GM23338 (cell line): Measurements from ENCODE around the gene COL15A1. TPM values are rescaled to one million over a fixed set of nuclear protein-coding genes. Genes with fewer than 3 reads are reported as not detected.

Experiments used
- ATAC-seq: fragments of 200-7000 bp; cut with Tn5 transposase; 3 replicates; pipeline ENCODE4 v1.9.1; 2020
- DNase-seq: peaks from one replicate; pipeline ENCODE4 v3.0.0-alpha.2; 2015; ENCODE audit warnings: low spot score
- H2AFZ ChIP-seq: fragments of 200-600 bp; sonication (generic); 2 replicates; pipeline ENCODE4 v1.8.0; 2016; ENCODE audit warnings: antibody characterized with exemption, mild to moderate bottlenecking, moderate library complexity
- H3F3A ChIP-seq: fragments of 200-600 bp; sonication (generic); replicated peaks from 2 replicates; pipeline ENCODE4 v1.8.0; 2017; ENCODE audit warnings: antibody characterized with exemption, mixed run types, low read depth
- H3K27ac ChIP-seq: fragments of 200-600 bp; sonication (generic); 2 replicates; pipeline ENCODE4 v1.6.1; 2016; ENCODE audit warnings: low read depth
- H3K27me3 ChIP-seq: fragments of 200-600 bp; sonication (generic); 2 replicates; pipeline ENCODE4 v1.8.0; 2016; ENCODE audit warnings: mild to moderate bottlenecking, mixed run types, moderate library complexity; ENCODE audit not compliant: insufficient read depth
- H3K36me3 ChIP-seq: fragments of 200-600 bp; sonication (generic); 2 replicates; pipeline ENCODE4 v1.8.0; 2016; ENCODE audit warnings: mild to moderate bottlenecking; ENCODE audit not compliant: insufficient read depth
- H3K4me1 ChIP-seq: fragments of 200-600 bp; sonication (generic); 2 replicates; pipeline ENCODE4 v1.8.0; 2016; ENCODE audit warnings: mild to moderate bottlenecking, moderate library complexity; ENCODE audit not compliant: insufficient read depth
- H3K4me2 ChIP-seq: fragments of 200-600 bp; sonication (generic); 2 replicates; pipeline ENCODE4 v1.7.1; 2017; ENCODE audit warnings: mixed run types
- H3K4me3 ChIP-seq: fragments of 200-600 bp; sonication (generic); 2 replicates; pipeline ENCODE4 v1.6.1; 2016; ENCODE audit warnings: mixed run types
- H3K79me2 ChIP-seq: fragments of 200-600 bp; sonication (generic); replicated peaks from 2 replicates; pipeline ENCODE4 v1.8.0; 2017; ENCODE audit warnings: mild to moderate bottlenecking; ENCODE audit not compliant: insufficient read depth
- H3K9me2 ChIP-seq: fragments of 200-600 bp; sonication (generic); 2 replicates; pipeline ENCODE4 v1.8.0; 2017; ENCODE audit not compliant: insufficient read depth
- H4K20me1 ChIP-seq: fragments of 200-600 bp; sonication (generic); replicated peaks from 2 replicates; pipeline ENCODE4 v1.8.0; 2017; ENCODE audit warnings: mild to moderate bottlenecking; ENCODE audit not compliant: insufficient read depth
- H3K27ac Mint-ChIP-seq: 2 replicates; pipeline ENCODE4 v1.8.0; 2020; ENCODE audit warnings: inconsistent platforms, mild to moderate bottlenecking, moderate library complexity, mixed read lengths
- H3K27me3 Mint-ChIP-seq: 3 replicates; pipeline ENCODE4 v1.8.0; 2022; ENCODE audit warnings: low read depth, mild to moderate bottlenecking, moderate library complexity, mixed read lengths, inconsistent platforms; ENCODE audit not compliant: insufficient read depth, poor library complexity
- H3K36me3 Mint-ChIP-seq: 3 replicates; pipeline ENCODE4 v1.8.0; 2021; ENCODE audit warnings: low read depth, mild to moderate bottlenecking, inconsistent platforms, moderate library complexity, mixed read lengths
- H3K4me1 Mint-ChIP-seq: 3 replicates; pipeline ENCODE4 v1.8.0; 2020; ENCODE audit warnings: mild to moderate bottlenecking, inconsistent platforms, mixed read lengths
- H3K4me3 Mint-ChIP-seq: 3 replicates; pipeline ENCODE4 v1.8.0; 2021; ENCODE audit warnings: moderate library complexity, mild to moderate bottlenecking, inconsistent platforms, mixed read lengths
- H3K9me3 Mint-ChIP-seq: 3 replicates; pipeline ENCODE4 v1.8.0; 2020; ENCODE audit warnings: moderate library complexity, mild to moderate bottlenecking, inconsistent platforms, mixed read lengths
- CREB1 ChIP-seq: fragments of 250-450 bp; sonication (Bioruptor Pico); IDR thresholded peaks from 2 replicates; pipeline ENCODE4 v1.5.0; 2020; ENCODE audit warnings: low read depth, mild to moderate bottlenecking, moderate library complexity
- ETS1 ChIP-seq: IDR thresholded peaks from 2 replicates; pipeline ENCODE4 v1.6.1; 2016; ENCODE audit warnings: antibody characterized with exemption
- EZH2 ChIP-seq: fragments of 200-600 bp; sonication (generic); IDR thresholded peaks from one replicate; pipeline ENCODE4 v1.8.0; 2017; ENCODE audit warnings: antibody characterized with exemption, mild to moderate bottlenecking, low read depth; ENCODE audit not compliant: unreplicated experiment
- JUNB ChIP-seq: IDR thresholded peaks from one replicate; pipeline ENCODE4 v1.6.1; 2016; ENCODE audit warnings: antibody characterized with exemption; ENCODE audit not compliant: unreplicated experiment
- NANOG ChIP-seq: IDR thresholded peaks from 2 replicates; pipeline ENCODE4 v1.6.1; 2016; ENCODE audit warnings: antibody characterized with exemption, borderline replicate concordance
- POLR2AphosphoS5 ChIP-seq: IDR thresholded peaks from 2 replicates; pipeline ENCODE4 v1.6.1; 2016; ENCODE audit warnings: antibody characterized with exemption, low read depth
- REST ChIP-seq: IDR thresholded peaks from one replicate; pipeline ENCODE4 v1.6.1; 2018; ENCODE audit warnings: antibody characterized with exemption; ENCODE audit not compliant: unreplicated experiment
- ZNF331 ChIP-seq: fragments of 250-450 bp; sonication (Bioruptor Pico); IDR thresholded peaks from 2 replicates; pipeline ENCODE4 v1.5.0; 2020; ENCODE audit warnings: low read depth, mild to moderate bottlenecking, moderate library complexity
- ZNF462 ChIP-seq: fragments of 250-450 bp; sonication (Bioruptor Pico); IDR thresholded peaks from 2 replicates; pipeline ENCODE4 v1.5.0; 2020; ENCODE audit warnings: mild to moderate bottlenecking, moderate library complexity
- polyA plus RNA-seq: library from polyadenylated mRNA; unstranded; fragments of >200 nt; fragmentation: Nextera tagmentation; extraction: Ambion mirVana; gene quantifications from 2 replicates; pipeline ENCODE4 v1.2.1, GENCODE V29; 2016
- total RNA-seq: library from RNA; depleted of rRNA; stranded (reverse); fragments of >200 nt; shearing (Covaris generic); gene quantifications from 2 replicates; pipeline ENCODE4 v1.2.3, GENCODE V29; 2014

COL15A1 gene
- total and polyA plus RNA-seq, 2 experiments from 2014 or later = 0.17 to 0.18 TPM

DNA sequence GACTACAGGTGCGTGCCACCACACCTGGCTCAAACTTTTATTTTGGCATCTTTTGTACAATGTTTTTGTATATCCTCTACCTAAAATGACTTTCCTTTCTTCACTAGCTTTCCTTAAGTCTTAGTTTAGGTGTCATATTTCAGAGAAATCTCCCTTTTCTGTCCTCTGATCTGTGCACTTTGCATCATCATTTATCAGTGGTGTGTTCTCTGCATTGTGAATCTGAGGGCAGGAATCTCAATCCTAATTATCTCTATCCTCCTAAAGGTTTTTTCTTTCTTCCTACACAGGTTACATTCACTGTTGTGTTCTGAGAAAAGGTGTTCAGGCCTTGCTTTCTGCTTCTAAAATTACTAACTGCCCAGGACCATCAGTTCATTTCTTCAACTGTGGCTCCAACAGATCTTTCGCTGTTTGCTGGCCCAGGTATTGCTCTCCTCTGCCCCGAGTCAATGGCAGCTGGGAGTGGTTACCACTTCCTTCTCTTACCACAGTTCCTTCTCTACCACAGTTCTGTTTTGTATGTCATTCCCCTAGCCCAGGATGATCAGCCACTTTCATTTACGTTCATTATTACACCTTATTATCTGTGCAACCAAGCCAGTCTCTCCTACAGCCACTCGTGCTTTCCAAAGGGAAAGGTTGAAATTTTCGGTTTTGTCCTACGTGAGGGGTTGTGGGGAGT lies 175.2 kb downstream of the COL15A1 start (continued):
- TF ChIP-seq REST (no peak), EZH2 (no peak), POLR2AphosphoS5 (no peak)

GRCh38 chr9:99119976-99120655 lies 176.4 kb downstream of the COL15A1 start:
- Mint-ChIP-seq H3K4me3 (no peak overlapping the region), H3K9me3 (no peaks in the 10 kb centered on the region), H3K36me3 (no peaks in the 10 kb centered on the region; the same call in 2 of the 3 replicates), H3K4me1 (peaks cover 41% of the 10 kb centered on the region), H3K27me3 (no peaks in the 10 kb centered on the region), H3K27ac (no peak overlapping the region)
- H3K36me3 ChIP-seq = no peaks in the 10 kb centered on the region
- no peak overlapping the region for H3K4me2 ChIP-seq
- peaks cover 22% of the 10 kb centered on the region for H3K4me1 ChIP-seq
- H3K27me3 ChIP-seq = no peaks in the 10 kb centered on the region
- H3K27ac ChIP-seq = no peak overlapping the region
- no peaks in the 10 kb centered on the region for H3F3A ChIP-seq
- no peak overlapping the region for H2AFZ ChIP-seq
- H4K20me1 ChIP-seq = peaks cover 30% of the 10 kb centered on the region
- H3K79me2 ChIP-seq = peaks cover 98% of the 10 kb centered on the region
- H3K9me2 ChIP-seq = no peaks in the 10 kb centered on the region
- H3K4me3 ChIP-seq = no peak overlapping the region
- no peak for DNase-seq
- no peak for ATAC-seq
- TF ChIP-seq ETS1 (no peak), ZNF462 (CRISPR knock-in tag) (no peak), JUNB (no peak), REST (no peak), NANOG (no peak), ZNF331 (no peak), POLR2AphosphoS5 (no peak), CREB1 (no peak)
